Naive thymus-derived CD8-positive, alpha-beta T cell (primary cell): Measurements from ENCODE around the gene ITGA6. TPM values are rescaled to one million over a fixed set of nuclear protein-coding genes. Genes with fewer than 3 reads are reported as not detected.
"Not testable (repeated sequence)": the region's sequence is repeated elsewhere in the genome, so short reads cannot be mapped to it uniquely, and the experiment has no call there.

Experiments used
- ATAC-seq, 2 donors: fragments of 150-1000 bp; cut with Tn5 transposase in 1 of 2; sonication (Bioruptor Pico), chemical (Tn5 transposase) in 1 of 2; 1 replicate in 1 of 2; 2 replicates in 1 of 2; pipeline ENCODE4 v1.10.0; 2021; ENCODE audit warnings: mild to moderate bottlenecking in 2 of 2, moderate library complexity in 2 of 2
- POLR2A ChIA-PET: fragments of 350-600 bp; sonication (Branson Sonifier 250); formaldehyde crosslinking; loops from one replicate; lab custom pipeline; 2021; ENCODE audit warnings: antibody characterized with exemption; lab: Charles Lee
- DNase-seq, 10 donors: peaks; one replicate each; pipeline versions ENCODE4 v3.0.0 to v3.0.0-alpha.2; 2020 to 2022
- H3K27ac Mint-ChIP-seq, 10 donors: one replicate each; pipeline ENCODE4 v1.8.0; 2020 to 2022; ENCODE audit warnings: mild to moderate bottlenecking in 10 of 10, mixed read lengths in 10 of 10, moderate library complexity in 4 of 10, inconsistent platforms in 1 of 10
- H3K27me3 Mint-ChIP-seq, 5 donors: one replicate each; pipeline ENCODE4 v1.8.0; 2021 to 2022; ENCODE audit warnings: mixed read lengths in 5 of 5
- H3K36me3 Mint-ChIP-seq, 3 donors: one replicate each; pipeline ENCODE4 v1.8.0; 2020 to 2022; ENCODE audit warnings: mixed read lengths in 3 of 3, mild to moderate bottlenecking in 2 of 3, inconsistent platforms in 1 of 3
- H3K4me1 Mint-ChIP-seq, 4 donors: one replicate each; pipeline ENCODE4 v1.8.0; 2021 to 2022; ENCODE audit warnings: mixed read lengths in 4 of 4
- H3K4me3 Mint-ChIP-seq, 10 donors: one replicate each; pipeline ENCODE4 v1.8.0; 2020 to 2022; ENCODE audit warnings: mild to moderate bottlenecking in 10 of 10, mixed read lengths in 10 of 10, moderate library complexity in 6 of 10, inconsistent platforms in 1 of 10
- H3K9me3 Mint-ChIP-seq, 9 donors: one replicate each; pipeline ENCODE4 v1.8.0; 2020 to 2022; ENCODE audit warnings: mixed read lengths in 9 of 9, mild to moderate bottlenecking in 3 of 9, inconsistent platforms in 1 of 9, moderate library complexity in 1 of 9
- polyA plus RNA-seq, 3 donors: library from polyadenylated mRNA; unstranded; fragments of 300-500 nt; fragmentation: Illumina TruSeq; gene quantifications; one replicate each; pipeline ENCODE4 v1.2.3, GENCODE V29; 2021
- total RNA-seq, 8 experiments: library from RNA in 2 of 8; stranded (reverse) in 2 of 8; gene quantifications; one replicate each; pipeline ENCODE4 v1.2.3 and lab custom pipeline; 2021 to 2026

The ITGA6 gene
- total and polyA plus RNA-seq, 5 experiments from 2014 or later = 58.4 to 127 (median 80.0) TPM

- Mint-ChIP-seq H3K27me3 (no peaks in the 10 kb centered on the region), H3K9me3 (peaks cover 0 to 36% (median 12%) of the 10 kb centered on the region in 9 donors), H3K27ac (peak overlapping the region; percentile 60 to 93 (median 83)), H3K36me3 (peaks cover 23 to 47% (median 38%) of the 10 kb centered on the region in 3 donors), H3K4me1 (peaks cover 26 to 72% (median 64%) of the 10 kb centered on the region in 4 donors), H3K4me3 (peak overlapping the region; percentile 17 to 82 (median 67))
- ATAC-seq (peak in 1 of 2 donors; percentile 43), DNase-seq (no peak)
- POLR2A ChIA-PET = interaction anchor here (1.0 to 1.2 kb wide), 2 partner anchors 15 to 46 kb away, joined by 3 to 4 read pairs; no protein-coding TSS in a partner anchor
Observed at GRCh38 chr2:172510088-172510487, 82.7 kb downstream of the ITGA6 start.

- ATAC-seq (peak; percentile 64 to 80), DNase-seq (peak in 2 of 10 donors; percentile 32 to 41)
- POLR2A ChIA-PET = interaction anchor here (1.0 kb wide), 1 partner anchor 46 kb away, joined by 3 read pairs; no protein-coding TSS in a partner anchor
- Mint-ChIP-seq H3K27me3 (no peaks in the 10 kb centered on the region), H3K36me3 (peaks cover 19 to 43% (median 34%) of the 10 kb centered on the region in 3 donors), H3K9me3 (peaks cover 0 to 37% (median 12%) of the 10 kb centered on the region in 9 donors), H3K4me3 (peak overlapping the region; percentile 17 to 82 (median 67)), H3K27ac (peak overlapping the region; percentile 60 to 93 (median 83)), H3K4me1 (peaks cover 26 to 70% (median 62%) of the 10 kb centered on the region in 4 donors)
Observed at GRCh38 chr2:172510548-172510947, 83.2 kb downstream of the ITGA6 start.

- POLR2A ChIA-PET = no interaction called here
- DNase-seq (no peak), ATAC-seq (no peak)
- Mint-ChIP-seq H3K9me3 (peaks cover 0 to 38% (median 17%) of the 10 kb centered on the region in 9 donors), H3K27ac (peak overlapping the region in 8 of 10 donors; percentile 10 to 79 (median 60)), H3K4me3 (peak overlapping the region in 3 of 10 donors; percentile 5 to 23 (median 6)), H3K27me3 (no peaks in the 10 kb centered on the region), H3K4me1 (peaks cover 27 to 56% (median 52%) of the 10 kb centered on the region in 4 donors), H3K36me3 (peaks cover 10 to 28% (median 11%) of the 10 kb centered on the region in 3 donors)
Observed at GRCh38 chr2:172512810-172513523, 85.6 kb downstream of the ITGA6 start.

GRCh38 chr2:172513524-172513900, 86.1 kb downstream of the ITGA6 start:
- ATAC-seq = no peak
- POLR2A ChIA-PET = no interaction called here
- Mint-ChIP-seq H3K27ac (peak overlapping the region in 5 of 10 donors; percentile 10 to 79 (median 43)), H3K4me1 (peaks cover 24 to 51% (median 47%) of the 10 kb centered on the region in 4 donors), H3K4me3 (no peak overlapping the region), H3K36me3 (peaks cover 5 to 23% (median 6%) of the 10 kb centered on the region in 3 donors), H3K9me3 (peaks cover 0 to 38% (median 17%) of the 10 kb centered on the region in 9 donors), H3K27me3 (no peaks in the 10 kb centered on the region)
- no peak for DNase-seq

GRCh38 chr2:172513935-172514586, 86.7 kb downstream of the ITGA6 start:
- peaks cover 0 to 42% (median 17%) of the 10 kb centered on the region in 9 donors for H3K9me3 Mint-ChIP-seq
- H3K36me3 Mint-ChIP-seq = peaks cover 2 to 23% (median 7%) of the 10 kb centered on the region in 3 donors
- H3K4me1 Mint-ChIP-seq = peaks cover 21 to 45% (median 41%) of the 10 kb centered on the region in 4 donors
- ATAC-seq = no peak
- H3K4me3 Mint-ChIP-seq = peak overlapping the region in 2 of 10 donors; percentile 3 to 24
- no peaks in the 10 kb centered on the region for H3K27me3 Mint-ChIP-seq
- DNase-seq = no peak
- POLR2A ChIA-PET = interaction anchor here (1.5 kb wide), 1 partner anchor 34 kb away, joined by 3 read pairs; no protein-coding TSS in a partner anchor
- H3K27ac Mint-ChIP-seq = peak overlapping the region in 5 of 10 donors; percentile 10 to 89 (median 57)

GRCh38 chr2:172516299-172516698, 88.9 kb downstream of the ITGA6 start:
- POLR2A ChIA-PET = interaction anchor here (0.5 kb wide), 1 partner anchor 261 kb away, joined by 5 read pairs; no protein-coding TSS in a partner anchor
- H3K27me3 Mint-ChIP-seq = no peaks in the 10 kb centered on the region
- H3K4me1 Mint-ChIP-seq = peaks cover 12 to 24% (median 20%) of the 10 kb centered on the region in 4 donors
- H3K36me3 Mint-ChIP-seq = peaks cover 7 to 41% (median 23%) of the 10 kb centered on the region in 3 donors
- no peak overlapping the region for H3K4me3 Mint-ChIP-seq
- H3K27ac Mint-ChIP-seq = no peak overlapping the region
- no peak for ATAC-seq
- peaks cover 0 to 58% (median 23%) of the 10 kb centered on the region in 9 donors for H3K9me3 Mint-ChIP-seq
- no peak for DNase-seq

GRCh38 chr2:172518995-172519394, 91.6 kb downstream of the ITGA6 start:
- Mint-ChIP-seq H3K9me3 (peaks cover 0 to 38% (median 16%) of the 10 kb centered on the region in 9 donors), H3K27ac (peak overlapping the region in 1 of 10 donors; percentile 4), H3K4me1 (peaks cover 5 to 13% (median 9%) of the 10 kb centered on the region in 4 donors), H3K36me3 (peaks cover 7 to 25% (median 23%) of the 10 kb centered on the region in 3 donors), H3K27me3 (no peaks in the 10 kb centered on the region), H3K4me3 (no peak overlapping the region)
- ATAC-seq = no peak
- DNase-seq = no peak
- POLR2A ChIA-PET = no interaction called here

GRCh38 chr2:172525601-172526000, 98.2 kb downstream of the ITGA6 start:
- ATAC-seq (no peak), DNase-seq (no peak)
- Mint-ChIP-seq H3K27me3 (no peaks in the 10 kb centered on the region), H3K36me3 (peaks cover 15 to 57% (median 26%) of the 10 kb centered on the region in 3 donors), H3K9me3 (peaks cover 5 to 44% (median 25%) of the 10 kb centered on the region in 9 donors), H3K4me1 (peaks cover 0 to 10% (median 5%) of the 10 kb centered on the region in 4 donors), H3K4me3 (no peak overlapping the region), H3K27ac (no peak overlapping the region)
- POLR2A ChIA-PET = no interaction called here

GRCh38 chr2:172531309-172531708, 103.9 kb downstream of the ITGA6 start:
- Mint-ChIP-seq H3K27ac (no peak overlapping the region), H3K36me3 (peaks cover 29 to 69% (median 34%) of the 10 kb centered on the region in 3 donors), H3K27me3 (no peaks in the 10 kb centered on the region), H3K4me1 (peaks cover 0 to 7% (median 4%) of the 10 kb centered on the region in 4 donors), H3K9me3 (peaks cover 5 to 51% (median 31%) of the 10 kb centered on the region in 9 donors), H3K4me3 (no peak overlapping the region)
- DNase-seq (no peak), ATAC-seq (no peak)
- POLR2A ChIA-PET = no interaction called here

GRCh38 chr2:172532461-172532860, 105.1 kb downstream of the ITGA6 start:
- H3K9me3 Mint-ChIP-seq = peaks cover 5 to 42% (median 23%) of the 10 kb centered on the region in 9 donors
- H3K27me3 Mint-ChIP-seq, POLR2A ChIA-PET, ATAC-seq, H3K4me3 Mint-ChIP-seq, H3K27ac Mint-ChIP-seq, DNase-seq: not testable (repeated sequence)
- H3K36me3 Mint-ChIP-seq = peaks cover 29 to 66% (median 30%) of the 10 kb centered on the region in 3 donors
- H3K4me1 Mint-ChIP-seq = peaks cover 0 to 11% (median 4%) of the 10 kb centered on the region in 4 donors

- H3K27ac Mint-ChIP-seq = peak overlapping the region in 1 of 10 donors; percentile 10
- no peak overlapping the region for H3K4me3 Mint-ChIP-seq
- no peaks in the 10 kb centered on the region for H3K27me3 Mint-ChIP-seq
- POLR2A ChIA-PET = no interaction called here
- H3K36me3 Mint-ChIP-seq = peaks cover 29 to 57% (median 30%) of the 10 kb centered on the region in 3 donors
- no peak for DNase-seq
- H3K9me3 Mint-ChIP-seq = peaks cover 5 to 40% (median 22%) of the 10 kb centered on the region in 9 donors
- H3K4me1 Mint-ChIP-seq = peaks cover 0 to 11% (median 4%) of the 10 kb centered on the region in 4 donors
- no peak for ATAC-seq
Observed at GRCh38 chr2:172533687-172534086, 106.3 kb downstream of the ITGA6 start.

GRCh38 chr2:172535119-172535518, 107.7 kb downstream of the ITGA6 start:
- H3K36me3 Mint-ChIP-seq = peaks cover 19 to 55% (median 28%) of the 10 kb centered on the region in 3 donors

More at GRCh38 chr2:172535119-172535518, 107.7 kb downstream of the ITGA6 start:
- Mint-ChIP-seq H3K4me1 (peaks cover 0 to 8% (median 1%) of the 10 kb centered on the region in 4 donors), H3K9me3 (peaks cover 3 to 39% (median 21%) of the 10 kb centered on the region in 9 donors), H3K27me3 (no peaks in the 10 kb centered on the region), H3K27ac (no peak overlapping the region), H3K4me3 (no peak overlapping the region)
- no peak for DNase-seq
- POLR2A ChIA-PET = no interaction called here
- ATAC-seq = no peak
